CD14-positive monocyte (primary cell): ENCODE data around the gene CD96. TPM values are rescaled to one million over a fixed set of nuclear protein-coding genes. Genes with fewer than 3 reads are reported as not detected.

Experiments used
- DNase-seq, 3 donors: peaks; one replicate each; pipeline ENCODE4 v3.0.0-alpha.2; 2011 to 2022
- H2AFZ ChIP-seq: 2 replicates; pipeline ENCODE4 v1.6.0; 2012; ENCODE audit warnings: mild to moderate bottlenecking, low read depth, low read length, inconsistent platforms; ENCODE audit not compliant: insufficient read depth, poor library complexity, severe bottlenecking
- H3K27ac ChIP-seq, 2 donors: 1 replicate in 1 of 2; 2 replicates in 1 of 2; pipeline ENCODE4 v1.5.1; 2012 to 2013; ENCODE audit warnings: low read length in 2 of 2, control low read depth in 1 of 2, inconsistent platforms in 1 of 2, low read depth in 1 of 2, mild to moderate bottlenecking in 1 of 2
- H3K27me3 ChIP-seq, 2 donors: one replicate each; pipeline versions ENCODE4 v1.6.0 to v1.6.1; 2011 to 2013; ENCODE audit warnings: low read length in 2 of 2; ENCODE audit not compliant: control insufficient read depth in 2 of 2, insufficient read depth in 2 of 2
- H3K36me3 ChIP-seq, 2 donors: replicated peaks in 1 of 2; 1 replicate in 1 of 2; 2 replicates in 1 of 2; pipeline versions ENCODE4 v1.5.1 to v1.6.1; 2012 to 2013; ENCODE audit warnings: low read length in 2 of 2, control low read depth in 1 of 2, inconsistent platforms in 1 of 2, mild to moderate bottlenecking in 1 of 2; ENCODE audit not compliant: insufficient read depth in 2 of 2, control insufficient read depth in 1 of 2
- H3K4me1 ChIP-seq, 2 donors: 1 replicate in 1 of 2; 2 replicates in 1 of 2; pipeline versions ENCODE4 v1.5.1 to v1.6.1; 2012 to 2013; ENCODE audit warnings: low read length in 2 of 2, control low read depth in 1 of 2, inconsistent platforms in 1 of 2, mild to moderate bottlenecking in 1 of 2, moderate library complexity in 1 of 2; ENCODE audit not compliant: insufficient read depth in 2 of 2, control insufficient read depth in 1 of 2
- H3K4me2 ChIP-seq: replicated peaks from 2 replicates; pipeline ENCODE3; 2012; ENCODE audit warnings: low read length, moderate library complexity, mild to moderate bottlenecking; ENCODE audit not compliant: poor library complexity, severe bottlenecking; ENCODE audit errors: extremely low read depth
- H3K4me3 ChIP-seq, 3 experiments: fragments of 200-600 bp in 1 of 3; sonication (generic) in 1 of 3; replicated peaks in 1 of 3; 1 replicate in 2 of 3; 2 replicates in 1 of 3; pipeline ENCODE4 v1.5.1; 2011 to 2013; ENCODE audit warnings: low read length in 3 of 3, mild to moderate bottlenecking in 3 of 3, control low read depth in 2 of 3, low read depth in 2 of 3, inconsistent platforms in 1 of 3, moderate library complexity in 1 of 3
- H3K79me2 ChIP-seq: 2 replicates; pipeline ENCODE4 v1.6.0; 2012; ENCODE audit warnings: mild to moderate bottlenecking, control low read depth, inconsistent platforms, low read length, moderate library complexity; ENCODE audit not compliant: insufficient read depth
- H3K9ac ChIP-seq: 2 replicates; pipeline ENCODE4 v1.6.0; 2017; ENCODE audit warnings: low read length, mild to moderate bottlenecking; ENCODE audit not compliant: insufficient read depth, poor library complexity, severe bottlenecking
- H3K9me3 ChIP-seq, 2 donors: replicated peaks in 1 of 2; 1 replicate in 1 of 2; 2 replicates in 1 of 2; pipeline versions ENCODE4 v1.5.1 to v1.6.1; 2012 to 2013; ENCODE audit warnings: low read length in 2 of 2, control low read depth in 1 of 2; ENCODE audit not compliant: control insufficient read depth in 1 of 2, insufficient read depth in 1 of 2
- H4K20me1 ChIP-seq: 2 replicates; pipeline ENCODE4 v1.6.0; 2012; ENCODE audit warnings: mild to moderate bottlenecking, low read length, control low read depth, moderate library complexity; ENCODE audit not compliant: insufficient read depth
- H3K27ac Mint-ChIP-seq, 7 donors: one replicate each; pipeline ENCODE4 v1.8.0; 2020; ENCODE audit warnings: mild to moderate bottlenecking in 7 of 7, mixed read lengths in 7 of 7, moderate library complexity in 6 of 7, inconsistent platforms in 2 of 7
- H3K27me3 Mint-ChIP-seq, 3 donors: one replicate each; pipeline ENCODE4 v1.8.0; 2021 to 2022; ENCODE audit warnings: low read depth in 3 of 3, mild to moderate bottlenecking in 3 of 3, mixed read lengths in 3 of 3, moderate library complexity in 3 of 3, inconsistent platforms in 1 of 3
- H3K36me3 Mint-ChIP-seq, 2 donors: one replicate each; pipeline ENCODE4 v1.8.0; 2020; ENCODE audit warnings: mixed read lengths in 2 of 2, inconsistent platforms in 1 of 2, mild to moderate bottlenecking in 1 of 2
- H3K4me1 Mint-ChIP-seq: one replicate; pipeline ENCODE4 v1.8.0; 2020; ENCODE audit warnings: mild to moderate bottlenecking, mixed read lengths
- H3K4me3 Mint-ChIP-seq, 2 donors: one replicate each; pipeline ENCODE4 v1.8.0; 2020; ENCODE audit warnings: mild to moderate bottlenecking in 2 of 2, mixed read lengths in 2 of 2, moderate library complexity in 1 of 2
- H3K9me3 Mint-ChIP-seq, 7 donors: one replicate each; pipeline ENCODE4 v1.8.0; 2020 to 2022; ENCODE audit warnings: mixed read lengths in 7 of 7, mild to moderate bottlenecking in 6 of 7, moderate library complexity in 6 of 7, inconsistent platforms in 2 of 7
- WGBS: methylation state at CpG from one replicate; pipeline ENCODE4 v1.1.5; 2013; ENCODE audit warnings: missing lambda C conversion rate; ENCODE audit not compliant: insufficient coverage; 5-methylcytosine and 5-hydroxymethylcytosine counted together
- intact Hi-C, 2 donors: fragments of 100-400 bp; cut with micrococcal nuclease; formaldehyde crosslinking; loops; one replicate each; pipeline versions ENCODE4 v1.15.0 to v1.15.1; 2023
- polyA plus RNA-seq, 3 donors: library from polyadenylated mRNA; depleted of rRNA in 1 of 3; unstranded in 2 of 3; stranded (reverse) in 1 of 3; fragments of 300-500 nt in 2 of 3; fragments of >200 nt in 1 of 3; fragmentation: Illumina TruSeq in 2 of 3; gene quantifications; 1 replicate in 2 of 3; 2 replicates in 1 of 3; pipeline ENCODE4 v1.2.3, GENCODE V29; 2012 to 2021
- TF ChIP-seq, protein P1 (sequence below): fragments of 200-600 bp; IDR thresholded peaks from one replicate; pipeline ENCODE4 v1.8.0; 2022; ENCODE audit warnings: antibody characterized with exemption, mild to moderate bottlenecking

Gene CD96
- polyA plus RNA-seq, 3 donors: 0.05 to 0.97 (median 0.33) TPM

DNA sequence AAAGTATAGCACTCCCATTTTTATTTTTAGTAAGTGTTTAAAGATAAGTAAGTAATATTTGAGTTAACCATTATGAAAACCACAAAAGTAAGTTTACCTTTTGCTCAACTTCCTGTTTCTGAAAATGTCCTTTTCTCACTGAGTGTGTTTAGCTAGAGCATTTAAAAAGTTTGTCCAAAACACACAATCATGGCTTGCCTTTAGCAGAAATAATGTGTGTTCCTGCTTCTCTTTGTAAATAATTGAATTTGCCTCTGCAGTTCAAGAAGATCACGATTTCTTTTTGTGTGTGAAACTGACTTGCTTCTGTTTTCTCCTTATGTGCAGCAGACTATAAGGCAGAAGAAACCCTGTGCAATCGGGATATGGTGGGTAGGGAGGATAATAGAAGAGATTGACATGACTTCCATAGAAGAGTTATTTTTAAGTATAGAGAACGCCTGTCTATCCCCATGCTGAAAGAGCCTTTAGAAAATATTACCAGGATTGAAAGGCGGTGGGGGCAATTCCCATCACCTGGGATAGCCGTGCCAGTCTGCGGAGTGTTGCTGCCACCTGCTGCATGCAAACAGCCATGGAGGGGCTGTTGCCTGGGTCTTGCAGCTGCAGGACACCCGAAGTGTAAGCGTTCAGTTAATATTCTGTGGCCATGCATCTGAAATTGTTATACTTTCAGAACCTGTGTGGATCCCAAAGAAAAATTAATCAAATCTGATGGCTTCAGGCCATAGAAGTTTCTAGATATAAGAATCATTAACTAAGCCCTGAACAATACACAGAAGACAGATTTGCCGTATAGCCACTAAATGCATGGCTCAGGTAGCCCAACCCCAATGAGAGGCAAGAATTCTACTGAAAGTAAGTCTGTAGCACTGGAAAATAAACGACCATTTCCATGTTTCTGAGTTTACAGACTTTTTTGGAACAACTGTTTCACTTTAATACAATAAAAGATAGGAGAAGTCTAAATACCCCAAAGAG is 2.4 kb upstream of the CD96 start:
- Histone ChIP-seq H3K4me2 (no peak overlapping the region), H3K36me3 (no peaks in the 10 kb centered on the region), H3K9me3 (no peaks in the 10 kb centered on the region), H3K4me3 (no peak overlapping the region), H3K79me2 (no peaks in the 10 kb centered on the region), H3K27me3 (no peaks in the 10 kb centered on the region), H4K20me1 (no peaks in the 10 kb centered on the region), H3K9ac (no peak overlapping the region), H3K27ac (no peak overlapping the region), H3K4me1 (peaks cover 0 to 5% of the 10 kb centered on the region in 2 donors), H2AFZ (peak overlapping the region; percentile 12)
- DNase-seq: no peak
- TF ChIP-seq, protein P1, sequence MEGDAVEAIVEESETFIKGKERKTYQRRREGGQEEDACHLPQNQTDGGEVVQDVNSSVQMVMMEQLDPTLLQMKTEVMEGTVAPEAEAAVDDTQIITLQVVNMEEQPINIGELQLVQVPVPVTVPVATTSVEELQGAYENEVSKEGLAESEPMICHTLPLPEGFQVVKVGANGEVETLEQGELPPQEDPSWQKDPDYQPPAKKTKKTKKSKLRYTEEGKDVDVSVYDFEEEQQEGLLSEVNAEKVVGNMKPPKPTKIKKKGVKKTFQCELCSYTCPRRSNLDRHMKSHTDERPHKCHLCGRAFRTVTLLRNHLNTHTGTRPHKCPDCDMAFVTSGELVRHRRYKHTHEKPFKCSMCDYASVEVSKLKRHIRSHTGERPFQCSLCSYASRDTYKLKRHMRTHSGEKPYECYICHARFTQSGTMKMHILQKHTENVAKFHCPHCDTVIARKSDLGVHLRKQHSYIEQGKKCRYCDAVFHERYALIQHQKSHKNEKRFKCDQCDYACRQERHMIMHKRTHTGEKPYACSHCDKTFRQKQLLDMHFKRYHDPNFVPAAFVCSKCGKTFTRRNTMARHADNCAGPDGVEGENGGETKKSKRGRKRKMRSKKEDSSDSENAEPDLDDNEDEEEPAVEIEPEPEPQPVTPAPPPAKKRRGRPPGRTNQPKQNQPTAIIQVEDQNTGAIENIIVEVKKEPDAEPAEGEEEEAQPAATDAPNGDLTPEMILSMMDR: peak; percentile 7
- WGBS: 18% methylated on average over 7 of the region's 10 CpGs
- Mint-ChIP-seq H3K4me3 (no peak overlapping the region), H3K36me3 (no peaks in the 10 kb centered on the region), H3K4me1 (peaks cover 13% of the 10 kb centered on the region), H3K9me3 (no peaks in the 10 kb centered on the region), H3K27me3 (no peaks in the 10 kb centered on the region), H3K27ac (no peak overlapping the region)
- intact Hi-C loops: no loop called here

DNA sequence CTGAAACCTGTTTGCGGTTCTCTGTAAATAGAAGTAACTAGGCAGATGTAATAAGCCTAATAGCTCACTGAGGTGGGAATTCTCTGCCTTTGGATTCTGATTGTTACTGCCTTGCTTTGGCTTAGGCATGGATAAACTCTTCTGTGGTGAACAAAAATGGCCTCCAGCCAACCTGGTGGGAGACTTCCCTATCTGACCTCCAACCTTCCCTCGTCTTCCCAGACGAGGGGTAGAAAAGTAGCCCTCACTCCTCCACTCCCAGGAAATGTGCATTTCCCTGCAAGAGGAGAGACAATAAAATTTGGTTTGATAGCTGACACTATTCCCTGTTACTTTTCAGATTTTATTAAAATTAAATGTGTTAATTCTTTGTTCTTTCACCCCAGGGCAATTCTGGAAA is 606 bp upstream of the CD96 start:
- Histone ChIP-seq H3K4me1 (peaks cover 0 to 5% of the 10 kb centered on the region in 2 donors), H3K79me2 (no peaks in the 10 kb centered on the region), H4K20me1 (no peaks in the 10 kb centered on the region), H3K27ac (no peak overlapping the region), H3K4me3 (no peak overlapping the region), H3K9ac (no peak overlapping the region), H2AFZ (no peak overlapping the region), H3K4me2 (no peak overlapping the region), H3K36me3 (no peaks in the 10 kb centered on the region), H3K9me3 (no peaks in the 10 kb centered on the region), H3K27me3 (no peaks in the 10 kb centered on the region)
- TF ChIP-seq, protein P1: no peak
- Mint-ChIP-seq H3K4me1 (peaks cover 13% of the 10 kb centered on the region), H3K27ac (no peak overlapping the region), H3K4me3 (no peak overlapping the region), H3K36me3 (no peaks in the 10 kb centered on the region), H3K9me3 (no peaks in the 10 kb centered on the region), H3K27me3 (no peaks in the 10 kb centered on the region)
- intact Hi-C loops: no loop called here
- DNase-seq: no peak
- 100% methylated on average over 1 of the region's 3 CpGs for whole genome bisulfite sequencing
